Stimulated activated naive CD8-positive, alpha-beta T cell treated with anti-CD3 and anti-CD28 coated beads, Interleukin-15, Interleukin-2, amounts not matched to agents 100 U/mL and 50 U/mL, for 24 hours (primary cell): Measurements from ENCODE around the gene DGKH.

Experiments used
- ATAC-seq: fragments of 150-1000 bp; cut with Tn5 transposase; one replicate; pipeline ENCODE4 v1.10.0; 2021
- DNase-seq: peaks from one replicate; pipeline ENCODE4 v3.0.0; 2021

The DGKH gene, protein sequence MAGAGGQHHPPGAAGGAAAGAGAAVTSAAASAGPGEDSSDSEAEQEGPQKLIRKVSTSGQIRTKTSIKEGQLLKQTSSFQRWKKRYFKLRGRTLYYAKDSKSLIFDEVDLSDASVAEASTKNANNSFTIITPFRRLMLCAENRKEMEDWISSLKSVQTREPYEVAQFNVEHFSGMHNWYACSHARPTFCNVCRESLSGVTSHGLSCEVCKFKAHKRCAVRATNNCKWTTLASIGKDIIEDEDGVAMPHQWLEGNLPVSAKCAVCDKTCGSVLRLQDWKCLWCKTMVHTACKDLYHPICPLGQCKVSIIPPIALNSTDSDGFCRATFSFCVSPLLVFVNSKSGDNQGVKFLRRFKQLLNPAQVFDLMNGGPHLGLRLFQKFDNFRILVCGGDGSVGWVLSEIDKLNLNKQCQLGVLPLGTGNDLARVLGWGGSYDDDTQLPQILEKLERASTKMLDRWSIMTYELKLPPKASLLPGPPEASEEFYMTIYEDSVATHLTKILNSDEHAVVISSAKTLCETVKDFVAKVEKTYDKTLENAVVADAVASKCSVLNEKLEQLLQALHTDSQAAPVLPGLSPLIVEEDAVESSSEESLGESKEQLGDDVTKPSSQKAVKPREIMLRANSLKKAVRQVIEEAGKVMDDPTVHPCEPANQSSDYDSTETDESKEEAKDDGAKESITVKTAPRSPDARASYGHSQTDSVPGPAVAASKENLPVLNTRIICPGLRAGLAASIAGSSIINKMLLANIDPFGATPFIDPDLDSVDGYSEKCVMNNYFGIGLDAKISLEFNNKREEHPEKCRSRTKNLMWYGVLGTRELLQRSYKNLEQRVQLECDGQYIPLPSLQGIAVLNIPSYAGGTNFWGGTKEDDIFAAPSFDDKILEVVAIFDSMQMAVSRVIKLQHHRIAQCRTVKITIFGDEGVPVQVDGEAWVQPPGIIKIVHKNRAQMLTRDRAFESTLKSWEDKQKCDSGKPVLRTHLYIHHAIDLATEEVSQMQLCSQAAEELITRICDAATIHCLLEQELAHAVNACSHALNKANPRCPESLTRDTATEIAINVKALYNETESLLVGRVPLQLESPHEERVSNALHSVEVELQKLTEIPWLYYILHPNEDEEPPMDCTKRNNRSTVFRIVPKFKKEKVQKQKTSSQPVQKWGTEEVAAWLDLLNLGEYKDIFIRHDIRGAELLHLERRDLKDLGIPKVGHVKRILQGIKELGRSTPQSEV

DNA sequence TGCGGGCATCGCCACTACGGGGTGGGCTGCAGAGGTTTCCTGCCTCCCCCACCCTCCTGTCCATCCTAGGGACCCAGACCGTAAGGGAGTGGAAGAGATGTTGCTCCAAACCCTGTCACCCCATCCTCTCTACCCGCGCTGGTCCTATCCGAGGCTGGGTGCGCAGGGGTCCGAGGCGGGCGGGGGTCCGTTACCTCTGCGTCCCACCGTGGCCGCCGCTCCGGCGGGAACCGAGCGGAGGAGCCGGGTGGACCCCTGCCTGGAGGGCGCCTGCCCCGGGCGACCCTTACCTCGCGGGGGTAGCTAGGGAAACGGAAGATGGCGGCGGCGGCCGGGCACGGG is at the start of gene DGKH:
TSS of gene DGKH (plus strand) at position 307 of the 342 bp plus-strand sequence. CDS start 126 bp downstream, outside the sequence.
- peak; percentile 29 for ATAC-seq
- no peak for DNase-seq

DNA sequence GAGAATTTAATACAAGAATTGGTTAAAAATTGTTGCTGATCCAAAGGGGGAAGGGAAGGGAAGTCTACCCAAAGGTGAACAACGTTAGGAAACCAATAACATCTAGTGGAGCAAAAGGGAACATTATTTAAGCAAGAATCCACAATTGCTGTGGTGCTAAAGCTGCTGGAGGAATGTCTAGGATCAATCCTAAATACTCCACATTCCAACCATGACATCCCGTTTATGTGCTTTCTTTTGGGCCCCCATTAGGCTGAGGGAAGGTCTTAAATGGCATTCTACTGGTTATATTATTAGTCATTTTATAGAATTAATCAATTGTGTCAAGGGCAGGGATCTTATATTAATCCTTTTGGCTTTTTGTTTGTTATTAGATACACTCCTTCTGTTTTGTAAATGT is 47.6 kb upstream of the DGKH start:
- DNase-seq (no peak), ATAC-seq (no peak)

DNA sequence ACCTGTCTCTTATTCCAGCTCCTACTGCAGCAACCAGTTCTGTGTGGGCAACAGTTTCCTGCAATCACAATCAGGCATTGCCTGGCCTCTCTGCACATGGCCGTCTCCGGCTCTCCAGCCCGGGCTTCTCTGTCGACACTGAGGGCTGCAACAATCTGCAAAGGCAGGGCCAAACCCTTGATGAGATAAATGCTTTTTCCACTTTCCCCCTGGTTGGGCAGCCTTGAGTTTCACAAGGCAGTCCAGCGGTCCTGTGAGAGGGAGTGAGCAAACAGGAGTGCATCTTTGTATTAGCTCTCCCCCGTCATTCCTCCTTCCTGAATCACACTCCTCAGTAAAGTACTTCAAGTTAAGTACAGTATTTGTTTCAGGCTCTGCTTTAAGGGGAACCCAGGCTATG is 46.9 kb upstream of the DGKH start:
- ATAC-seq (no peak), DNase-seq (no peak)

DNA sequence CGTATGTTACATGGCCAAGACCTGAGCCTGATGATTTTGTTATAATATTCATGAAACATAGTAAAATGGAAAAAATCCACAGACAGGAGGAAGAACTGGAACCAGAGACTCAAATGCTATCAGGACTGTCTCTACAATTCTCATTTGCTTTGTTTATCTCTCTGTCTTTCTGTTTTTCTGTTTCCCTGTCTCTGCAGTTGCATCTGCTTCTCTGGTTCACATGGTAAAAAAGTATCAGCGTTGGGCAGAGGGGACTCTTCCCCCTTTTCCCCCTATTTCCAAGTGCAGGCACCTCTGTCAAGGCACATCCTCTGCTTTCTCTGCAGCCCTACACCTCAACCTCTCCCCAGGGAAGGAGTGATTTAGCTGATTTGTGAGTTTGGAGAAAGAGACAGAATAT is 46.4 kb upstream of the DGKH start:
- no peak for ATAC-seq
- DNase-seq = no peak

DNA sequence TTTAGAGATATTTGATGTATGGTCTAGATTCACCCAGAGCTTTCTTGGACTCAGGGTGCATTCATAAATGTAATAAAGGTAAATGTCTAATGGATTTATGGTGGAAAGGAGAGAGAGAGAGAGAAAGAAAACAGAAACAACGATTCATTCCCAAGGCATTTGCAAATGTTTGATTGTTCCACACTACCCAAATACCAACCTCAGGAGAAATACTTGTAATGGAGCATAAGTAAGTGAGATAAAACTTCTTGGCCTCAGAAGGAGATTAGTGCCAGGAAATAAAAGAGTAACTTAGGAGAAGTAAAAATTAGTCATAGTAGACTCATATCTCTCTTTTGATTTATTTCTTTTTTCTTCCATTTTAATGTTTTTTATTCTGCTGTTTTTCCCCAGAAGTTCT is 40.6 kb upstream of the DGKH start:
- DNase-seq (no peak), ATAC-seq (no peak)

DNA sequence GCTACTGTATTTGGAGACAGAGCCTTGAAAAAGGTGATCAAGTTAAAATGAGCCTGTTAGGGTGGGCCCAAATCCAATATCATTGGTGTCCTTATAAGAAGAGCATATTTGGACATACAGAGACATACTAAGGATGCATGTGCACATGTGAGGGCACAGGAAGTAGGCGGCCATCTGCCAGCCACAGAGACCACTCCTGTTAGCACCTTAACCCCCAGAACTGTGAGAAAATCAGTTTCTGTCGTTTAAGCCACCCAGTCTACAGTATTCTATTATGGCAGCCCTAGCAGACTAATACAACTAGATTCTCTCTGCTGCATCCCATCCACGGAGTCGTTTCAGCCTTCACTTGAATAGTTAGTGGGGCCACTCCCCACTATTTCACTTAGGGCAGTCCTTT is 39.4 kb upstream of the DGKH start:
- ATAC-seq (no peak), DNase-seq (no peak)

DNA sequence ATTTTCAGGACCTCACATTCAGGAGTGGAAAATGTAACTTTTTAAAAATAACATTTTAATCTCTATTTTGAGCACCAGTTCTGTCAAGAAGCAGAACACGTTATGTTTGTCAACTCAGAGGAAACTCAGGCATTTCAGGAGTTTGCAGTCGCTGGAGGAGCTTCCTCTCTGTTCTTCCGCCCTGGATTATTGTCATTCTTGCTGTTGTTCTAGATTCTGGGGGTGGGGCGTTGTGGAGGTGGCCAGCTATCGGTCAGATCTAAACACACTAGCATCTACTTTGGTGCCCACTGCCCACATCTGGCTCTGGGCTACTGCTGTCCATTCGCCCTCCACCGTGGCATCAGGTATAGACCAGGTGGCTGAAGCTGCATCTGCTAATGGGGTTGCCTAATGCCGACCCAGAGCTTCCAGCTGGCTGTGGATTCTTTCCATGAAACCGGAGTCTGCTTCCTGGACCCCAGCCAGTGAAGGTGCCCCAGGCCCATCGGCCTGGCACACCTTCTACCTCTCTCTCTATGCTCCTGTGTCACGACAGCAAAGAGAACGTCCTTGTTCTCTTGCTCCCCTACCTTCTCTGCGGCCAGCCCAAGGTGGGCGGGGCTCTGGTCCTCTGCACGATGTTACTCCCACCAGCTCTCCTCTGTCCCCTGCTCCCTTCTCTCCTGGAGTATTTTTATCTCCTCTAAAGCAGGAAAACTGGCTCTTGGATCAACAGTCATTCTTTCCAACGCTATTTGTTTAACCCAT is 36.7 kb upstream of the DGKH start:
- ATAC-seq = no peak
- no peak for DNase-seq

DNA sequence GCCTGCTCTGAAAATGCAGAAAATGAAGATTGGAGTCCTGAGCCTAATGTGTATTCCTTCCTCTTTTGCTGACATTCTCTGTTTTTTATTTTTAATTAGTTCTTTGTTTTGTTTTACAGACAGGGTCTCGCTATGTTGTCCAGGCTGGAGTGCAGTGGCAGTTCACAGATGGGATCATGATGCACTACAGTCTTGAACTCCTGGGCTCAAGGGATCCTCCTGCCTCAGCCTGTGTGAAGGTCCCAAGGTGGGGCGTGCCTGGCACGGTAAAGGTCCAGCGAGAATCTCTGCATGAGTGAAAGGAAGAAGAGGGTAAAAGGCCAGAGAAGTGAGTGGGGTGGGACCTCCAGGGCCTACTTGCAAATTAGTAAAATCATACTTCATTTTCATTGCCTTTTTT is 34.3 kb upstream of the DGKH start:
- ATAC-seq (no peak), DNase-seq (no peak)

DNA sequence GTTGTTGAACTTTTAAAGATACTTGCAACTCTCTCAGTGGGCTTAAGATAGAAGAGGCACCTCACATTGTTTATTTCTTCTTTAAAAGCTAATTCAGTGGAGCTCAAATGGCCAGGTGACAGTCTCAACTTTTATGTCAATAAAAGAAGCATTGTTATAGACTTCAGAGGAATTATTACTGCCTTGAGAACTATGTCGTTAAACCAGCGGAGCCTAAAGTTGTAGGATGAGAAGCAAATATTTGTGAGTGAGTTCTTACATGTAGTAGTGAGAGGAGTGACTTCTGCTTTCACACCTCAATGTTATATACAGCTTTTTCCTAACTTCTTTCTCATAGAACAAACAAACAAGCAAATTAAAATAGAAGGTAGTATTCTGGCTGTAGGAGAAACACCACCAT is 31.2 kb upstream of the DGKH start:
- DNase-seq = no peak
- ATAC-seq = no peak

DNA sequence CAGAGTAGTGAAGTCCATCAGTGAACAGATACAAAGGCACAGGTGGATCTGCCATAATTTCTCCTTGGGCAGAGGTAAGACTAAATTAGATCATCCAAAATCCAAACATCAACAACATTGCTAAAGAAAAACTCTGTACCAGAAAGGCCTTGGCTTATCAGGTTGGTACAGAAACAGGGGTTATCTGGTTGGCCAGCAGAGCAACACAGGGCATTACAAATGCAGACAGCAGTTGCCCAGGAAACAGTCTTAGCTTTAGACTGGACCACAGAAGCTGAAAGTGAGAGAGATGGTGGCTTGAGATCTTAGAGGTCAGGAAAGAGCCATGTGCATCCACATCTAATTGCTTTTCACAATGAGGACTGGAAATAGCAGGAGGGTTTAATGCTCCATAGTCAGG is 26.6 kb upstream of the DGKH start:
- ATAC-seq (no peak), DNase-seq (no peak)

DNA sequence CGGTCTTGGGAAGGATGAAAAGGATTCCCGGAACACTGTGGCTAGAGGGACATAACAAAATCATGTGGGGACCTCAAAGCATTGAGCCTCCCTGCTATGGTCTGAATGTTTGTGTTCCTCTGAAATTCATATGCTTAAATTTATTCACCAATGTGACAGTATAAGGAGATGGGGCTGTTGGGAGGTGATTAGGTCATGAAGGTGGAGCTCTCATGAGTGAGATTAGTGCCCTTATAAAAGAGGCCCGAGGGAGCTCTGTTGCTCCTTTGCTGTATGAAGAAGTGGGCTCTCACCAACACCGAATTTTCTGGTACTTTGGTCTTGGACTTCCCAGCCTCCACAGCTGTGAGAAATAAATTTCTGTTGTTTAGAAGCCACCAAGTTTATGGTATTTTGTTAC is 26.1 kb upstream of the DGKH start:
- DNase-seq = no peak
- ATAC-seq = no peak

DNA sequence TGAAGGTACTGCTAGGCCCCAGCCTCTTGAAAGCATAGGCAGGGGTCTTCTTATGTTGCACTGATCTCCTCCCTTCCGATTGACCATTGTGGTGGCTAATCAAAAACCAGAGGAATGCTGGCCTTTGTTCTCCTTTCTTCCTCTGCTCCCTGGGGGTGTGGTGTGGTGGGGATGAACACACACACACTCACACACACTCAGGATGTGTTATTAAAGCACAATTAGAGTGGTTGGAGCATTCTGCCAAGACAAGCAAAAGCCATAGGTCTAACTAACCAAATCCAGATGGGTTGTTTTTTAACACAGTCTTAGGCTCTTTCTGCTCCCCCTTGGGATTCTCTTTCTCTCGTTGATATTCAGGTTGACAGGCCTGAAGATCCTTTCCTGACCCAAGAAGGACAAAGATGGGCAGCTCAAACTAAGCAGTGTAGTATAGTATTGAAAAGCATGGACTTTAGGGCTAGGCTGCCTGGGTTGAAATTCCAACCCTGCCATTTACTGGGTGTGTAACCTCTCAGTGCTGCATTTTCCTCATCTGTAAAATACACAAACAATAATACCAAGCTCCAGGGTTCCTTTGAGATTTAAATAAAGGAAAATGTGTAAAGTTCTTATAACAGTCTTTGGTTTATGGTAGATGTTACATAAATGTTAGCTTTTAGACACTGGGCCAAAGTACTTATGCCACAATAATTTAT is 25.5 kb upstream of the DGKH start:
- DNase-seq = no peak
- no peak for ATAC-seq

DNA sequence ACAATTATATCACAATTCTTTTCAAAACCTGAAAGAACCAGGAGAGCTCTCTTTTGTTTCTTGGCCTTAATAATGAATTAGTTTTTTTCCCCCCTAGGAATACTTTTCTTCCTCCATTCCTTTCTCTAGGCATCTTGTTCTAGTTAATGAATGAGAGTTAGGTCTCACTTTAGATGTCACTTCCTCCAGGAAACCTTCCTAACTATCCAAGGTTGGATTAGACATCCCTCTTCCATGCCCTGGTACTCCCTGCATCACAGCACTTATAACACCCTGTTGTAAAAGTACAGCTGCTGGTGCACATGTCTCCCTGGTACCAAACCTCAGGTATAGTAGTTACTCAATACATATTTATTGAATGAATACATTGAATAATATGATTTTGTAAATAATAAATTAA is 21.2 kb upstream of the DGKH start:
- no peak for DNase-seq
- no peak for ATAC-seq

DNA sequence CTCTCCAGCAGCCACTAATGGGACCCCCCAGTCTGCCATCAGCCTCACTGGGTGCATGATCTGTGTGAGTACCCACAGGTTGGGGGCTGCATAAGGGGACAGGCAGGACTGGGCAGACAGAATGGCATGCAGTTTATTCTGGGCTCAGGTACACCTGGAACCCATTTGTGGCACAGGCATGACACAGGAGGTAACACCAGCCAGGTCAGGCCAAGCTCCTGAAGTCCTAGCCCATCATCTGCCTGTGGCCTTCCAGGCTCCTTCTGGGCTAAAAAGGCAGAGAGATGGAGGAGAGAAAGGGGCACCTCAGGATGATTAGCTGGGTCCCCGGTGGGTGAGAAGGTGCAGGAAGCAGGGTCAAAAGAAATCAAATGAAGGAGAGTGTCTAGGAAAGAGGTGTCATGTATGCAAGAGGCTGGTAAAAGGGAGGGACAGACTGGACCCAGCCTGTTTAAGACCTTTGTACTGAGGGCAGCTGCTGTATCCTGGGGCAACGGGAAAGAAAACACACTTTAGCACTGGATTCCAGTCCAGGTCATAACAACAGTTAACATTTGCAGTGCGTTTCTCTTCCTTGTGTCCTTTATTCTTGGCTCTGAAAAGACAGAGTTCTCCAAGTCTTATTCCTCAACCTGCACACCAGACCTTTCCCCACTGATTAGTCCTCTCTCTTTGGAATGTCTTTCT is 20.2 kb upstream of the DGKH start:
- DNase-seq = no peak
- ATAC-seq = no peak

DNA sequence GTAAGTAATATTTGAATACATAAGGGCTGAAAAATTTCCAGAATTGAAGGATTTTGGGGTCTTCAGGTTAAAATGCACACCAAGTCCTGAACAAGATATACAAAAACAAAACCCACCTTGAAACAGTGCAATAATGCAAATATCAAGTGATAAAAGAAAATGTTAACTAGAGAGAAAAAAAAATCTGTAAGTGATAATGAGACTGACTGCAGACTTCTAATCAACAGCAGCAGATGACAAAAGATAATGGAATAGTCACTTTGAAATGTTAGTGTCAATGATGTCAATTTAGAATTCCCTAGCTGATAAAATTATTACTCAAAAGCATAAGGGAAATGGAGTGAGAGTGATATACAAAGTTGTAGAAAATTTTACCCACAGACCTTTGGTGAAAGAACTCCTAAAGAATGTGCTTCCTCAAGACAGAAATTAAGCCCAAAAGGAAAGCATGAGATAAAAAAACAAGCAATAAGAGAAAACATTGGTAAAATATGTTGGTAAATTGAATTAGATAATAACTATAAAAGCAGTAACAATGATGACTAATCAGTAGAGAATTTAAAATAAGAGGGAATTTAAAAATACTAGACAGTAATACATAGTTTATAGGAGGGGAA is 12.4 kb upstream of the DGKH start:
- DNase-seq (no peak), ATAC-seq (no peak)

DNA sequence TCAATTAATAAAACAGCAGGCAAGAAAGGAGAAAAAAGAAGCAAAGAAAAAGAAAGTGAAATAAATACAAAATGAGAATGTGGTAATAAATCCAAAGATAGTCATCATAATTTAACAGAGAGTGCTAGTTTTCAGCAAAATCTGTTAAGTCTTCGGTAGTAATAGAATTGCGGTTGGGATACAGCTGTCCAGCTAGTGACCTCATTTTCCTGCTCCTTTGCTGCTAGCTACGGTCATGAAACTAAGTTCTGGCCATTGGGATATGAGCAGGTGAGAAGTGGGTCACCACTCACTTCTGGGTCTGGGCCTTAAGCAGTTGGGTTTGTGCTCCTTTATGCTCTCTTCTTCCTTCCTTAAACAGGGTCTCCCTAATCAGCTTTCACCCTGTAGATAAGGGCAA is 11.7 kb upstream of the DGKH start:
- ATAC-seq (no peak), DNase-seq (no peak)

DNA sequence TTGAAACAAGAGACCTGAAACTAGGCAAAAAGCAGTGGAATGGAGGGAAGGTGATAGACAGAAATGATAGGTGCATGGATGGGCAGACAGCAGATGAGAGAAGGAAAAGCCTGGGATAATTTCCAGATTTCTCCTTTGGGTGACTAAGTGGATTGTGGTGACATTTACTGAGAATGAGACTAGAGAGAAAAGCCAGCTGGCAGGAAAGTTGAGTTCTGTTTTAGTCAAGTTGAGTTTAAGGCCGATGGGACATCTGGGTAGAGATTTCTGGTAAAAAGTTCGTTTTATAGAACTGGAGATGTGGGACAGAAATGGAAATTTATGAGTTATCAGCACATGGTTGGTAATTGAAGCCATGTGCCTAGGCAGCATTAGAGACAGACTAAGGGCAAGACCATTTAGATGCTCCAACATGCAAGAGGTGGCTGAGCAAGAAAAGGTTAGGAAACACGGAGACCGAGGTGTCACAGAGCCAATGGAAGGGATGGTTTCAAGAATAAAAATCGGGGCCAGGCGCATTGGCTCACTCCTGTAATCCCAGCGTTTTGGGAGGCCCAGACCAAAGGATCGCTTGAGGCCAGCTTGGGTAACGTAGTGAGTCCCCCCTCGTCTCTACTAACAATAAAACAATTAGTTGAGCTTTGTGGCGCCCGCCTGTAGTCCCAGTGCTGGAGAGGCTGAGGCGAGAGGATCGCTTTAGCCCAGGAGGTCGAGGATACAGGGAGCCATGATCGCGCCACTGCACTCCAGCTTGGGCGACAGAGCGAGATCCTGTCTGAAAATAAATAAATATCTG is 9.6 kb upstream of the DGKH start:
- DNase-seq (no peak), ATAC-seq (no peak)

DNA sequence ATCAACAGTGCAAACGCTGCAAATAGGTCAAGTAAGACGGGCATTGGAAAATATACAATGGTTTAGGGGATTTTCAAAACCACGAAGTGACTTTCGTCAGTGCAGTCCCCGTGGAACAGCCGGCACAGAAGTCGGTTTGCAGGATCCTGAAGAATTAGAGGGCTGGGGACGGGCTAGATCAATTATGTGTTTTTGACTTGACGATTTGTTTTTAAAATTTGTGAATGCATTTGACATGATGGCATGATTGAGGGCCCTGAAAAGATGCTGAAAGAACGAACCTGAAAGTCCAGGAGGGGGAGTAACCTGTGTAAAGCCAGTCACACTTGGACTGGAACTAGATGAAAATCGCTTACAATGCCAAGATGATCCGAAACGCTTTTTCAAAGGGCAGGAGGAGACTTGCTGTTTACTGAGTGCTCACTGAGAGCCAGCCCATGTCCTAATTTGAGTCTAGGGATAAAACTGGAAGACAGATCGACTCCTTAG is 8.9 kb upstream of the DGKH start:
- DNase-seq (no peak), ATAC-seq (no peak)

DNA sequence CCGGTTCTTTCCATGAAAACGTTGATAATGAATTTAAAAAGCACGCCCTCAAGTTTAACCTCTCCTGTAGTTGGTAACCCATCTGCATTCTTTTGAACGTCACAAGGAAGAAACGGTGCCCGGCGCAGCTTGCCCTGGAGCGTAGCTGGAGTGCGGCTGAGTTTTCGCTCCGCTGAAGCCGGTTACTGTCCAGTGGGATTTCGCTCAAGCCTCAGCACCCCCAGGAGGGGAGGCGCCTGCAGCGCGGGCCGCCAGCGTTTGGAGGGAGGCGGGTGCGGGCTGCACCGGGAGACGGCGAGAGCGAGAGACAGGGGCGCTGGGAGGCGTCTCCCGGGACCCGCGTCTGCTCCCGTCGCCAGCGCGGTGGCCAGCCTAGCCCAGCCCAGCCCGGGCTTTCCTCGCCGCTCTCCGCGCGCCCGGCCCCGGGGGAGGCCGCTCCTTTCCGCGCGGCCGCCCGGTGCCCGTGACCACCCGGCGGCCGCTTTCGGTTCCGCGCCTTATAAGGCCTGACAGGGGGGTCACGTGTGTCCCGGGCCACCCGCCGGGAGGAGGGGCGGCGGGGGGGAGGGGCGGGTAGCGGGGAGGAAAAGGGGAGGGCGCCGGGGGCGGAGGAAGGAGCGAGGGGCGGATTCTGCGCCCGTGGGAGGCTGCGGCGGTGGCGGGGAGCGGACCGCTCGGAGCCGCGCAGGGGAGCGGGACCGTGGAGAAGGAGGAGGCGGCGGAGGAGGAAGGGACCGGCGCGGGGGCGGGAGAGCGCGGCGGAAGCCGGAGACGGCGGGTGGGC is 8.3 kb upstream of the DGKH start:
- DNase-seq (peak; percentile 90), ATAC-seq (peak; percentile 79)
